SU-DHL-6 (cell line): Measurements from ENCODE around the gene PRSS37.

Source experiments
- EZH2phosphoT487 ChIP-seq: fragments of 200-600 bp; sonication (generic), shearing (Covaris generic); conservative IDR thresholded peaks from 2 replicates; pipeline ENCODE4 v1.6.1; 2018; ENCODE audit warnings: mild to moderate bottlenecking, antibody characterized with exemption, low read length, moderate library complexity, mixed read lengths
- TF ChIP-seq, protein P1 (sequence below): fragments of 200-600 bp; sonication (generic); IDR thresholded peaks from one replicate; pipeline ENCODE4 v1.5.1; 2017; ENCODE audit warnings: antibody characterized with exemption, mild to moderate bottlenecking, low read length, moderate library complexity; ENCODE audit not compliant: insufficient read depth, poor library complexity, severe bottlenecking

- TF ChIP-seq, protein P1, sequence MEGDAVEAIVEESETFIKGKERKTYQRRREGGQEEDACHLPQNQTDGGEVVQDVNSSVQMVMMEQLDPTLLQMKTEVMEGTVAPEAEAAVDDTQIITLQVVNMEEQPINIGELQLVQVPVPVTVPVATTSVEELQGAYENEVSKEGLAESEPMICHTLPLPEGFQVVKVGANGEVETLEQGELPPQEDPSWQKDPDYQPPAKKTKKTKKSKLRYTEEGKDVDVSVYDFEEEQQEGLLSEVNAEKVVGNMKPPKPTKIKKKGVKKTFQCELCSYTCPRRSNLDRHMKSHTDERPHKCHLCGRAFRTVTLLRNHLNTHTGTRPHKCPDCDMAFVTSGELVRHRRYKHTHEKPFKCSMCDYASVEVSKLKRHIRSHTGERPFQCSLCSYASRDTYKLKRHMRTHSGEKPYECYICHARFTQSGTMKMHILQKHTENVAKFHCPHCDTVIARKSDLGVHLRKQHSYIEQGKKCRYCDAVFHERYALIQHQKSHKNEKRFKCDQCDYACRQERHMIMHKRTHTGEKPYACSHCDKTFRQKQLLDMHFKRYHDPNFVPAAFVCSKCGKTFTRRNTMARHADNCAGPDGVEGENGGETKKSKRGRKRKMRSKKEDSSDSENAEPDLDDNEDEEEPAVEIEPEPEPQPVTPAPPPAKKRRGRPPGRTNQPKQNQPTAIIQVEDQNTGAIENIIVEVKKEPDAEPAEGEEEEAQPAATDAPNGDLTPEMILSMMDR = no peak
- no peak for TF ChIP-seq EZH2phosphoT487
Observed at GRCh38 chr7:141874787-141875186, 33.5 kb upstream of the PRSS37 start.
